IPS-20b (cell line): ENCODE data around the gene DHRS11.
A peak's percentile ranks its signal among the peaks of the same experiment; 100 is the strongest.

Source experiments
- H3K27ac ChIP-seq: one replicate; pipeline ENCODE4 v1.5.1; 2013; ENCODE audit warnings: low read length
- H3K27me3 ChIP-seq: 2 replicates; pipeline ENCODE4 v1.6.1; 2013; ENCODE audit warnings: mild to moderate bottlenecking, low read length, inconsistent platforms; ENCODE audit not compliant: insufficient read depth
- H3K36me3 ChIP-seq: 2 replicates; pipeline ENCODE4 v1.6.1; 2013; ENCODE audit warnings: low read depth, mild to moderate bottlenecking, inconsistent platforms, low read length, moderate library complexity; ENCODE audit not compliant: insufficient read depth
- H3K4me1 ChIP-seq: 2 replicates; pipeline ENCODE4 v1.6.1; 2013; ENCODE audit warnings: mild to moderate bottlenecking, control low read depth, inconsistent platforms, low read length, moderate library complexity; ENCODE audit not compliant: insufficient read depth
- H3K4me3 ChIP-seq: 2 replicates; pipeline ENCODE4 v1.5.1; 2013; ENCODE audit warnings: mild to moderate bottlenecking, low read length, inconsistent platforms
- H3K9ac ChIP-seq: 2 replicates; pipeline ENCODE4 v1.6.1; 2013; ENCODE audit warnings: low read depth, mild to moderate bottlenecking, inconsistent platforms, low read length, moderate library complexity
- H3K9me3 ChIP-seq: 2 replicates; pipeline ENCODE4 v1.6.1; 2013; ENCODE audit warnings: mild to moderate bottlenecking, low read depth, low read length, inconsistent platforms; ENCODE audit not compliant: insufficient read depth

DHRS11 gene, protein sequence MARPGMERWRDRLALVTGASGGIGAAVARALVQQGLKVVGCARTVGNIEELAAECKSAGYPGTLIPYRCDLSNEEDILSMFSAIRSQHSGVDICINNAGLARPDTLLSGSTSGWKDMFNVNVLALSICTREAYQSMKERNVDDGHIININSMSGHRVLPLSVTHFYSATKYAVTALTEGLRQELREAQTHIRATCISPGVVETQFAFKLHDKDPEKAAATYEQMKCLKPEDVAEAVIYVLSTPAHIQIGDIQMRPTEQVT

GRCh38 chr17:36591434-36592315 lies at the start of gene DHRS11:
Gene DHRS11 (plus strand): TSS chr17:36591879. CDS start chr17:36592010, 131 bp downstream.
- H3K4me3 ChIP-seq, result peak within 1 kb of the TSS; percentile 70
- H3K4me1 ChIP-seq, result peaks cover 9% of the 10 kb centered on the region; the same call in 1 of the 2 replicates
- H3K9me3 ChIP-seq, result no peaks in the 10 kb centered on the region
- no peaks in the 10 kb centered on the region for H3K27me3 ChIP-seq
- peaks cover 38% of the 10 kb centered on the region for H3K36me3 ChIP-seq
- H3K9ac ChIP-seq, result peak within 1 kb of the TSS; percentile 77; the same call in 1 of the 2 replicates
- H3K27ac ChIP-seq, result peak within 1 kb of the TSS; percentile 32

DNA sequence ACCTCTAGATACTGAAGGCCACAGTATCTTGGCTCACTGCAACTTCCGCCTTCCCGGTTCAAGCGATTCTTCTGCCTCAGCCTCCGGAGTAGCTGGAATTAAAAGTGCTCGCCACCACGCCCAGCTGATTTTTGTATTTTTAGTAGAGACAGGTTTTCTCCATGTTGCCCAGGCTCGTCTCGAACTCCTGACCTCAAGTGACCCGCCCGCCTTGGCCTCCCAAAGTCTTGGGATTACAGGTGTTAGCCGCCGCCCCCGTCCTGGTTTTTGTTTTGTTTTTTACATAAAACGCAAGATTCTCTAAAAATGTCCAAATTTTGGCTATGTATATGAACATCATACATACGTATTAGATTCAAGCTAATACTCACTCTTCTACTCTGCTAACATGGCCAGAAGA lies 48.9 kb upstream of the DHRS11 start:
- Histone ChIP-seq H3K27ac (no peak overlapping the region), H3K9me3 (no peaks in the 10 kb centered on the region), H3K4me3 (no peak overlapping the region), H3K27me3 (no peaks in the 10 kb centered on the region), H3K9ac (no peak overlapping the region), H3K36me3 (peaks cover 11% of the 10 kb centered on the region), H3K4me1 (peaks cover 8% of the 10 kb centered on the region)

GRCh38 chr17:36544044-36544306 lies 47.7 kb upstream of the DHRS11 start:
- H3K9ac ChIP-seq, result peak overlapping the region; percentile 96
- H3K4me1 ChIP-seq, result peaks cover 11% of the 10 kb centered on the region
- no peaks in the 10 kb centered on the region for H3K9me3 ChIP-seq
- H3K36me3 ChIP-seq, result peaks cover under 1% of the 10 kb centered on the region; the same call in 1 of the 2 replicates
- H3K27me3 ChIP-seq, result no peaks in the 10 kb centered on the region
- H3K4me3 ChIP-seq, result peak overlapping the region; percentile 91
- peak overlapping the region; percentile 82 for H3K27ac ChIP-seq

GRCh38 chr17:36544307-36545076 lies 47.2 kb upstream of the DHRS11 start, which contains the start of gene GGNBP2:
Gene GGNBP2 (plus strand): TSS chr17:36544919. CDS start chr17:36545725, 806 bp downstream.
- H3K4me3 ChIP-seq, result peak within 1 kb of the TSS; percentile 91
- no peaks in the 10 kb centered on the region for H3K36me3 ChIP-seq
- no peaks in the 10 kb centered on the region for H3K9me3 ChIP-seq
- H3K9ac ChIP-seq, result peak within 1 kb of the TSS; percentile 96
- H3K4me1 ChIP-seq, result peaks cover 11% of the 10 kb centered on the region
- H3K27ac ChIP-seq, result peak within 1 kb of the TSS; percentile 86
- H3K27me3 ChIP-seq, result no peaks in the 10 kb centered on the region

- Histone ChIP-seq H3K9me3 (no peaks in the 10 kb centered on the region), H3K36me3 (no peaks in the 10 kb centered on the region), H3K27me3 (no peaks in the 10 kb centered on the region), H3K4me1 (peaks cover 11% of the 10 kb centered on the region), H3K27ac (peak overlapping the region; percentile 86), H3K4me3 (peak overlapping the region; percentile 91), H3K9ac (peak overlapping the region; percentile 96)
Observed at GRCh38 chr17:36545077-36545464, 46.6 kb upstream of the DHRS11 start.

DNA sequence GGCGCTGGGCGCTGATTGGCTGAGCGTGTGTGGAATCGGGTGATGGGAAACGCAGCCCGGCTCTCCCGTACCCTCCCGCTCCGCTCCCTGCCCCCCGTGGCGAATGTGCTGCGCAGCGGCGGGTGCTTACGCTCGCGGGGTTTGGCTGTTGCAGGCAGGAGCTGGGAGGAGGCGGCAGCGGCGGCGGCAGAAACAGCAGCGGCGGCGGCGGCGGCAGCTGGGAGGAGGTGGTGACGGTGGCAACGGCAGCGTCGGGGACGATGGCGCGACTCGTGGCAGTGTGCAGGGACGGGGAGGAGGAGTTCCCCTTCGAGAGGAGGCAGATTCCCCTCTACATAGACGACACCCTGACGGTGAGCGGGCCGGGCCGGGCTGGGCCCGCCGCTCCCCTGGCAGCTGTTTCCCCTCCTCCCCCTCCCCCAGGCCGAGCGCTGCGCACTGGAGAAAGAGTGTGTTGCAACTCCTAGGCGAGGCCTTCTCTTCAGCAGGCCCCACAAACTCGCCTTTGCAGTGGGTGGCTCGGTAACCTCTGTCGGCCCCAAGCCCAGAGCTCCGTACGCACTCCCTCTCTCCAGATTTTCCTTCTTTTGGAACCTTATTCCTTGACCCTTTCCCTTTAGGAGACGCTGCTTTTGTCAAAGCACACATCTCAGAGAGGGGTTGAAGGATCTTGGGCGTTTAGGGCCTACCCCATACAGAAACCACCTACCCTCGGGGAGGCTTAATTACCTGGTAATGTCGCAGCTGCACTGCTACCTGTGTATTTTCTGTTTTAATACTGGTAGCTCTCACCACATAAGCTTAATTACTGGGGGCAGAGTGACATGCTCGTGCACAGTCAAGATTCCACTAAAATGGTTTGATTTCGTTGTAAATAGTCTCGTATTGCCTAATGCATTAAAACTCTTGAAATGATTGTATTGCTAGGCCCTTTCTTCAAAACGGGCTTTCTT lies 45.9 kb upstream of the DHRS11 start:
- Histone ChIP-seq H3K4me3 (peak overlapping the region; percentile 82), H3K27me3 (no peaks in the 10 kb centered on the region), H3K4me1 (peaks cover 11% of the 10 kb centered on the region), H3K9me3 (no peaks in the 10 kb centered on the region), H3K9ac (peak overlapping the region; percentile 89), H3K27ac (peak overlapping the region; percentile 44), H3K36me3 (no peaks in the 10 kb centered on the region)

- Histone ChIP-seq H3K27me3 (no peaks in the 10 kb centered on the region), H3K36me3 (no peaks in the 10 kb centered on the region), H3K27ac (no peak overlapping the region), H3K4me1 (peaks cover 11% of the 10 kb centered on the region), H3K9me3 (no peaks in the 10 kb centered on the region), H3K4me3 (peak overlapping the region; percentile 82), H3K9ac (peak overlapping the region; percentile 89)
Observed at GRCh38 chr17:36546418-36547093, 45.1 kb upstream of the DHRS11 start.

- peaks cover 11% of the 10 kb centered on the region for H3K4me1 ChIP-seq
- H3K4me3 ChIP-seq, result peak overlapping the region; percentile 82
- no peaks in the 10 kb centered on the region for H3K9me3 ChIP-seq
- no peaks in the 10 kb centered on the region for H3K27me3 ChIP-seq
- no peaks in the 10 kb centered on the region for H3K36me3 ChIP-seq
- H3K27ac ChIP-seq, result no peak overlapping the region
- peak overlapping the region; percentile 37; the same call in 1 of the 2 replicates for H3K9ac ChIP-seq
Observed at GRCh38 chr17:36547776-36548175, 43.9 kb upstream of the DHRS11 start.

GRCh38 chr17:36550491-36551417 lies 40.9 kb upstream of the DHRS11 start:
- peaks cover 11% of the 10 kb centered on the region for H3K4me1 ChIP-seq
- H3K9ac ChIP-seq, result no peak overlapping the region
- no peaks in the 10 kb centered on the region for H3K27me3 ChIP-seq
- no peak overlapping the region for H3K4me3 ChIP-seq
- H3K9me3 ChIP-seq, result no peaks in the 10 kb centered on the region
- peaks cover 13% of the 10 kb centered on the region for H3K36me3 ChIP-seq
- H3K27ac ChIP-seq, result no peak overlapping the region

GRCh38 chr17:36553459-36553858 lies 38.2 kb upstream of the DHRS11 start:
- Histone ChIP-seq H3K4me3 (no peak overlapping the region), H3K27me3 (no peaks in the 10 kb centered on the region), H3K9me3 (no peaks in the 10 kb centered on the region), H3K27ac (no peak overlapping the region), H3K4me1 (no peaks in the 10 kb centered on the region), H3K36me3 (peaks cover 34% of the 10 kb centered on the region), H3K9ac (no peak overlapping the region)
